GM12892 (cell line): Measurements from ENCODE around the gene CATSPERE.

Experiments used
- POLR2A ChIP-seq: IDR thresholded peaks from 2 replicates; pipeline ENCODE4 v1.6.1; 2011; ENCODE audit warnings: low read depth, low read length, control low read depth
- POLR2AphosphoS5 ChIP-seq: IDR thresholded peaks from 2 replicates; pipeline ENCODE4 v1.6.1; 2011; ENCODE audit warnings: low read depth, low read length, control low read depth
- TAF1 ChIP-seq: IDR thresholded peaks from 2 replicates; pipeline ENCODE4 v1.6.1; 2011; ENCODE audit warnings: low read depth, mild to moderate bottlenecking, control low read depth, low read length, borderline replicate concordance

DNA sequence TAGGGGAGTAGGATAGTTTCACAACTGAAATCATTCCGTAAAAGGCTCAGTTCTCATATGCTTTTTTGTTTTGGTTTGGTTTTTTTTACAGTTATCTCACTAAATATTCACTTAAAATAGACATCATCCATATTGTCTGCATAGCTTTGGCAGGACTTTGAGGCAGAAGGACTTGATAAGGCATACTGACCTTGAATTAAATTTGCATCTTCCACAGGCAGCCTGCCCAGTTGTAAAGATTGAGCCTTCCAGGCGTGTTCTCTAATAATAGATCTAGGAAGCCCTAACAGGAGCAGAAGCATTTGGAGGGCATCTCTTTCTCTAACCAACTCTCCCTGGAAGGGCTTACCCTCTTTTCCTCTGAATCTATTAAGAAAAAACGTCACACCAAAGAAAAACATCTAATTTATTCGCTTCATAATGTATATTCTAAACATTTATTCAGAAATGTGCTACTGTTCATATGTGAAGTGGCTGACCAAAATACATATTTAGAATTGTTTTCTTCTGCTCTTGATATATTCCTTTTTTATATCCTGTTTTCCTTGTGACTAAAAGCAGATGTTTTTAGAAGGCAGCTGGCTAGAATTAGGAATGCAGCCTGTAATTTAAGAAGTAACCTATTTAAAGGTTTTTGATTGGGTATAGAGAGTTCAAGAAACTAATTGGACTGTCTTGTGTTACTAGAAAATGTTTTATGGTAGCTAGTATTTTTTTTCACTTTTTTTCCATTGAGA is 212.0 kb downstream of the CATSPERE start:
- TF ChIP-seq POLR2A (no peak), POLR2AphosphoS5 (no peak), TAF1 (no peak)
